HepG2 (cell line): ENCODE results near the gene ABCD2. TPM values are rescaled to one million over a fixed set of nuclear protein-coding genes. Genes with fewer than 3 reads are reported as not detected.

Experiments used
- ATAC-seq: fragments of 200-7000 bp; cut with Tn5 transposase; 3 replicates; pipeline ENCODE4 v1.9.1; 2020; ENCODE audit warnings: mild to moderate bottlenecking, moderate library complexity
- BruUV-seq: library from RNA; stranded (reverse); fragments of 400-500 nt; replicated peaks from 2 replicates; lab custom pipeline; 2021; lab: Mats Ljungman, UMichigan
- CTCF ChIA-PET: fragments of 300-600 bp; formaldehyde crosslinking; extraction: SDS; loops from one replicate; lab custom pipeline; 2021; ENCODE audit warnings: low total read pairs, inconsistent platforms, low intra/inter-chr PET ratio; lab: Yijun Ruan, JAX
- POLR2A ChIA-PET: fragments of 350-600 bp; sonication (Branson Sonifier 250); formaldehyde crosslinking; loops from one replicate; lab custom pipeline; 2020; ENCODE audit warnings: antibody characterized with exemption, inconsistent platforms; lab: Yijun Ruan, JAX
- DNase-seq: peaks from one replicate; pipeline ENCODE4 v3.0.0-alpha.2; 2015; ENCODE audit warnings: low spot score
- FAIRE-seq: peaks from 3 replicates; lab custom pipeline; 2011; peaks lifted over from hg19 to GRCh38; lab: Jason Lieb, UNC
- H2AFZ ChIP-seq: one replicate; pipeline ENCODE4 v1.6.1; 2011; ENCODE audit warnings: low read length, inconsistent platforms
- H3K27ac ChIP-seq: fragments of 300-600 bp; 3 replicates; pipeline ENCODE4 v1.8.0; 2011; ENCODE audit warnings: mixed run types, mild to moderate bottlenecking, mixed read lengths, low read length, inconsistent platforms; ENCODE audit not compliant: insufficient read depth; ENCODE audit errors: extremely low read length
- H3K27me3 ChIP-seq, 2 experiments: fragments of 200-600 bp in 1 of 2; 2 replicates in 1 of 2; 3 replicates in 1 of 2; pipeline versions ENCODE4 v1.6.0 to v1.8.0; 2011; ENCODE audit warnings: low read length in 2 of 2, mild to moderate bottlenecking in 2 of 2, moderate library complexity in 2 of 2, inconsistent platforms in 1 of 2; ENCODE audit not compliant: insufficient read depth in 2 of 2, control insufficient read depth in 1 of 2
- H3K36me3 ChIP-seq, 2 experiments: fragments of 200-600 bp in 1 of 2; replicated peaks in 1 of 2; 2 replicates in 1 of 2; 3 replicates in 1 of 2; pipeline versions ENCODE4 v1.5.1 to v1.8.0; 2011; ENCODE audit warnings: low read length in 2 of 2, inconsistent platforms in 1 of 2; ENCODE audit not compliant: insufficient read depth in 2 of 2, control insufficient read depth in 1 of 2
- H3K4me1 ChIP-seq: 2 replicates; pipeline ENCODE4 v1.5.1; 2012; ENCODE audit warnings: low read length, inconsistent platforms; ENCODE audit not compliant: insufficient read depth
- H3K4me2 ChIP-seq: 2 replicates; pipeline ENCODE4 v1.6.0; 2011; ENCODE audit warnings: low read depth, low read length, inconsistent platforms
- H3K4me3 ChIP-seq, 3 experiments: fragments of 200-600 bp in 1 of 3; sonication (generic), shearing (Covaris generic) in 1 of 3; replicated peaks in 1 of 3; 2 replicates each; pipeline ENCODE4 v1.5.1; 2011 to 2016; ENCODE audit warnings: low read length in 3 of 3, inconsistent platforms in 2 of 3, low read depth in 2 of 3, mild to moderate bottlenecking in 2 of 3, control low read depth in 1 of 3, mixed read lengths in 1 of 3; ENCODE audit not compliant: insufficient read depth in 1 of 3
- H3K79me2 ChIP-seq: one replicate; pipeline ENCODE4 v1.6.1; 2011; ENCODE audit warnings: low read length, inconsistent platforms; ENCODE audit not compliant: insufficient read depth
- H3K9ac ChIP-seq: 2 replicates; pipeline ENCODE4 v1.6.0; 2011; ENCODE audit warnings: mild to moderate bottlenecking, low read depth, low read length, inconsistent platforms; ENCODE audit not compliant: insufficient read depth
- H3K9me3 ChIP-seq: 2 replicates; pipeline ENCODE4 v1.5.1; 2012; ENCODE audit warnings: mild to moderate bottlenecking, low read length
- H4K20me1 ChIP-seq: 2 replicates; pipeline ENCODE4 v1.6.0; 2011; ENCODE audit warnings: inconsistent platforms, mild to moderate bottlenecking, low read length, moderate library complexity; ENCODE audit not compliant: insufficient read depth
- FOXC1 ChIP-seq: sonication (generic); formaldehyde crosslinking; IDR thresholded peaks from 2 replicates; pipeline ENCODE4 v1.8.0; 2022; ENCODE audit warnings: mild to moderate bottlenecking, missing genetic modification reagents, borderline replicate concordance
- HDAC2 ChIP-seq: sonication (generic); formaldehyde crosslinking; IDR thresholded peaks from 2 replicates; pipeline ENCODE4 v1.4.0; 2020; ENCODE audit warnings: missing genetic modification reagents
- HMGA1 ChIP-seq: sonication (generic); formaldehyde crosslinking; conservative IDR thresholded peaks from 2 replicates; pipeline ENCODE4 v1.4.0; 2020; ENCODE audit warnings: missing genetic modification reagents
- RNF2 ChIP-seq: fragments of 450-650 bp; conservative IDR thresholded peaks from 2 replicates; pipeline ENCODE4 v1.6.1; 2016; ENCODE audit warnings: low read depth
- SAFB2 ChIP-seq: sonication (generic); formaldehyde crosslinking; IDR thresholded peaks from 2 replicates; pipeline ENCODE4 v1.5.1; 2020; ENCODE audit warnings: missing genetic modification reagents, low read depth, mild to moderate bottlenecking, borderline replicate concordance
- SAP130 ChIP-seq: IDR thresholded peaks from 2 replicates; pipeline ENCODE4 v1.6.1; 2016; ENCODE audit warnings: low read depth
- TCF7 ChIP-seq: sonication (generic); IDR thresholded peaks from 2 replicates; pipeline ENCODE4 v1.6.1; 2016; ENCODE audit warnings: antibody characterized with exemption, low read depth
- ZBTB8A ChIP-seq: sonication (generic); formaldehyde crosslinking; IDR thresholded peaks from 2 replicates; pipeline ENCODE4 v1.4.0; 2020; ENCODE audit warnings: mild to moderate bottlenecking, low read depth, missing genetic modification reagents, borderline replicate concordance
- ZFP82 ChIP-seq: sonication (generic); formaldehyde crosslinking; IDR thresholded peaks from 2 replicates; pipeline ENCODE4 v1.5.1; 2020; ENCODE audit warnings: mild to moderate bottlenecking, missing genetic modification reagents, borderline replicate concordance
- ZNF343 ChIP-seq: sonication (generic); formaldehyde crosslinking; IDR thresholded peaks from 2 replicates; pipeline ENCODE4 v1.4.0; 2020; ENCODE audit warnings: mild to moderate bottlenecking, missing genetic modification reagents
- ZNF567 ChIP-seq: sonication (generic); formaldehyde crosslinking; IDR thresholded peaks from 2 replicates; pipeline ENCODE4 v1.8.1; 2023; ENCODE audit warnings: mild to moderate bottlenecking, missing genetic modification reagents, borderline replicate concordance
- ZNF616 ChIP-seq: sonication (generic); formaldehyde crosslinking; IDR thresholded peaks from 2 replicates; pipeline ENCODE4 v1.5.0; 2020; ENCODE audit warnings: low read depth, mild to moderate bottlenecking, missing genetic modification reagents
- ZSCAN25 ChIP-seq: sonication (generic); formaldehyde crosslinking; IDR thresholded peaks from 2 replicates; pipeline ENCODE4 v1.8.0; 2022; ENCODE audit warnings: mild to moderate bottlenecking, missing genetic modification reagents
- WGBS: methylation state at CpG from one replicate; pipeline ENCODE4 v1.1.6; 2017; ENCODE audit warnings: low lambda C conversion rate; 5-methylcytosine and 5-hydroxymethylcytosine counted together
- in situ Hi-C: cut with HindIII; loops from 2 replicates; pipeline ENCODE4 v1.10.0; 2017; ENCODE audit warnings: low pct_unique_long_range_greater_than_20kb; ENCODE audit not compliant: extremely low pct_ligation_motif_present
- intact Hi-C: fragments of 100-400 bp; cut with micrococcal nuclease; formaldehyde crosslinking; loops from one replicate; pipeline ENCODE4 v1.10.0; 2022; ENCODE audit not compliant: unreplicated experiment
- polyA plus RNA-seq, 8 experiments: library from polyadenylated mRNA; depleted of rRNA in 3 of 8; stranded (reverse) in 7 of 8; unstranded in 1 of 8; fragments of >200 nt; fragmentation: Illumina TruSeq in 4 of 8; extraction: Trizol in 4 of 8; gene quantifications; 2 replicates each; pipeline versions ENCODE4 v1.2.1 to v1.2.3, GENCODE V29; 2011 to 2016; ENCODE audit warnings: low read depth in 4 of 8, missing spikeins in 1 of 8, mixed read lengths in 1 of 8; ENCODE audit not compliant: insufficient read depth in 1 of 8
- total RNA-seq, 5 experiments: library from RNA; depleted of rRNA; stranded (reverse); fragments of >200 nt; fragmentation: Illumina TruSeq; extraction: Trizol; gene quantifications; 2 replicates each; pipeline ENCODE4 v1.2.3, GENCODE V29; 2016; ENCODE audit warnings: low read depth in 1 of 5
- TF ChIP-seq, protein P1 (sequence below): sonication (generic); formaldehyde crosslinking; IDR thresholded peaks from 2 replicates; pipeline ENCODE4 v1.5.1; 2020; ENCODE audit warnings: missing genetic modification reagents, mild to moderate bottlenecking, borderline replicate concordance
- TF ChIP-seq, protein P2 (sequence below): sonication (generic); formaldehyde crosslinking; IDR thresholded peaks from 2 replicates; pipeline ENCODE4 v1.8.1; 2023; ENCODE audit warnings: mild to moderate bottlenecking, missing genetic modification reagents

The ABCD2 gene
- total and polyA plus RNA-seq, 2 of the 13 experiments (the other 11 are each of a cell fraction or from before 2014, with no cell fraction given), result not detected

DNA sequence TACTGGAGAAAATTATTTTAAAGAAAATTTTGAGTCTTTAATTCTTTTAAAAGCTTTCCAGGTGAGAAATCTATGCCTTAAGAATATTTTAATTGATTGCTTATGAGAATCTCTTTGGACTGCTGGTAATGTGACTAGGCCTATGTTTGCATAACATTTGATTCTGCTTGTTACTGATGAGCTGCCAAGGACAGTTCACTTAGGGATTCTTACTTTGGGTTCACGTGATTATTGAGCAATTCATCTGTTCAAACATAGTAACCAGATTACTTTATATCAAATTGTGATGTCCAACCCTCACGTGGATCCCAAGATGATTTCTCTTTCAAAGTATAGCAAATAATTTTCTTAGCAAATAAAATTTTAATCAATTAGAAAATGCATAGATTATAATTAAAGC lies 27.4 kb upstream of the ABCD2 start:
- H3K9ac ChIP-seq, result no peak overlapping the region
- H3K36me3 ChIP-seq, result no peaks in the 10 kb centered on the region
- H3K4me2 ChIP-seq, result no peak overlapping the region
- no peaks in the 10 kb centered on the region; a peak in 1 of 5 replicates for H3K27me3 ChIP-seq
- no peak overlapping the region for H2AFZ ChIP-seq
- WGBS, result 0% methylated on average over 2 of the region's 2 CpGs
- CTCF ChIA-PET, result no interaction called here
- FAIRE-seq, result no peak
- H3K4me3 ChIP-seq, result no peak overlapping the region
- no peak for DNase-seq
- H3K4me1 ChIP-seq, result no peaks in the 10 kb centered on the region
- H3K27ac ChIP-seq, result no peak overlapping the region
- no peaks in the 10 kb centered on the region for H4K20me1 ChIP-seq
- H3K79me2 ChIP-seq, result no peaks in the 10 kb centered on the region
- intact Hi-C loops, result no loop called here
- ATAC-seq, result no peak
- POLR2A ChIA-PET, result no interaction called here
- TF ChIP-seq ZFP82 (CRISPR knock-in tag) (no peak), HMGA1 (CRISPR knock-in tag) (no peak), TCF7 (no peak), ZBTB8A (no peak), RNF2 (no peak), ZNF616 (no peak), SAP130 (CRISPR knock-in tag) (no peak), ZNF343 (CRISPR knock-in tag) (no peak), ZNF567 (CRISPR knock-in tag) (no peak), HDAC2 (CRISPR knock-in tag) (no peak), FOXC1 (CRISPR knock-in tag) (no peak), ZSCAN25 (CRISPR knock-in tag) (no peak), SAFB2 (CRISPR knock-in tag) (no peak)
- TF ChIP-seq, protein P1, sequence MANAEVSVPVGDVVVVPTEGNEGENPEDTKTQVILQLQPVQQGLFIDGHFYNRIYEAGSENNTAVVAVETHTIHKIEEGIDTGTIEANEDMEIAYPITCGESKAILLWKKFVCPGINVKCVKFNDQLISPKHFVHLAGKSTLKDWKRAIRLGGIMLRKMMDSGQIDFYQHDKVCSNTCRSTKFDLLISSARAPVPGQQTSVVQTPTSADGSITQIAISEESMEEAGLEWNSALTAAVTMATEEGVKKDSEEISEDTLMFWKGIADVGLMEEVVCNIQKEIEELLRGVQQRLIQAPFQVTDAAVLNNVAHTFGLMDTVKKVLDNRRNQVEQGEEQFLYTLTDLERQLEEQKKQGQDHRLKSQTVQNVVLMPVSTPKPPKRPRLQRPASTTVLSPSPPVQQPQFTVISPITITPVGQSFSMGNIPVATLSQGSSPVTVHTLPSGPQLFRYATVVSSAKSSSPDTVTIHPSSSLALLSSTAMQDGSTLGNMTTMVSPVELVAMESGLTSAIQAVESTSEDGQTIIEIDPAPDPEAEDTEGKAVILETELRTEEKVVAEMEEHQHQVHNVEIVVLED (CRISPR knock-in tag), result no peak
- TF ChIP-seq, protein P2, sequence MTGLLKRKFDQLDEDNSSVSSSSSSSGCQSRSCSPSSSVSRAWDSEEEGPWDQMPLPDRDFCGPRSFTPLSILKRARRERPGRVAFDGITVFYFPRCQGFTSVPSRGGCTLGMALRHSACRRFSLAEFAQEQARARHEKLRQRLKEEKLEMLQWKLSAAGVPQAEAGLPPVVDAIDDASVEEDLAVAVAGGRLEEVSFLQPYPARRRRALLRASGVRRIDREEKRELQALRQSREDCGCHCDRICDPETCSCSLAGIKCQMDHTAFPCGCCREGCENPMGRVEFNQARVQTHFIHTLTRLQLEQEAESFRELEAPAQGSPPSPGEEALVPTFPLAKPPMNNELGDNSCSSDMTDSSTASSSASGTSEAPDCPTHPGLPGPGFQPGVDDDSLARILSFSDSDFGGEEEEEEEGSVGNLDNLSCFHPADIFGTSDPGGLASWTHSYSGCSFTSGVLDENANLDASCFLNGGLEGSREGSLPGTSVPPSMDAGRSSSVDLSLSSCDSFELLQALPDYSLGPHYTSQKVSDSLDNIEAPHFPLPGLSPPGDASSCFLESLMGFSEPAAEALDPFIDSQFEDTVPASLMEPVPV (CRISPR knock-in tag), result no peak
- H3K9me3 ChIP-seq, result no peaks in the 10 kb centered on the region
- in situ Hi-C loops, result no loop called here
- no TSS peak for BruUV-seq
